Measurements from ENCODE around the gene SIX6. TPM values are rescaled to one million over a fixed set of nuclear protein-coding genes. Genes with fewer than 3 reads are reported as not detected.

The SIX6 gene
- total and polyA plus RNA-seq, 7 donors, result not detected

DNA sequence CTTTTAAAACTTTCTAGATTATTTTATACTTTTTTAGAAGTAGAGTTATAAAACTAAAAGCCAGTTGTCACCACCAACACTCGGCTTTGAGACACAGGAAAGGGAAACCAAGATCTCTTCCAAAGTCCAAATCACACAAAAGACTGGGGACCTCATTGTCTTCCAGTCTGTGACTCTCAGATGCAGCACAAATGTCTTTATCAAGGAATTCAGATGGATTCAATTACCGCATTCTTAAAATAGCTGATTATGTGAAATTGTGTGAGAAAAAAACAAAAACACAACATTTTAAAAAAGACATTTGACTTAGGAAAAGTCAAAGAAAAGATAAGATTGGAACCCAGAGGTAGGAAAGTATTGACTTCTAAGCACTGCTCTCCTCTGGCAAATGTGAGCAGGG lies 3.5 kb upstream of the SIX6 start:
- intact Hi-C loops (cut with DNase I), result no loop called here

DNA sequence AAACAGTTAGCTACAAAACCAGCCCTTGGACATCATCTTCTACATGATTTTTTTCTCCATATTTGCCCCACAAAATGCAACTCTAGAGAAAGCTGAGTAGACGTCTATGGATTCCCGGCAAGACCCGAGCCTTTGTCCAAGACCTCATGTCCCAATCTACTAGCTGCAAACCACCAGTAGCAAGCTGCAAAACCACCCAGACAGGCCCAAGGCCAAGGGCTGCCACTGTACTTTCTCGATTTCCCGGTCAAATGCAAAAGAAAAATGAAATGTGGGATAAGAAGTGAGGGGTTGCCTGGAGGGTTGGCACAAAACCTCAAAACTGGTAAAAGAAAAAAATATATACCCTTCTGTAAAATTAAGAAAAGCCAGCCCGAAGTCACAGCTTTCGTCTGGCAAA lies 2.9 kb upstream of the SIX6 start:
- H3K27ac ChIP-seq, result no peak overlapping the region
- no peaks in the 10 kb centered on the region for H3K36me3 ChIP-seq
- peaks cover 0 to 36% (median 32%) of the 10 kb centered on the region in 4 donors for H3K4me1 ChIP-seq
- no peaks in the 10 kb centered on the region for H3K9me3 ChIP-seq
- WGBS, 2 donors, result 3 to 8% methylated on average over 7 of the region's 7 CpGs
- DNase-seq, result no peak
- H3K27me3 ChIP-seq, result peaks cover 44 to 98% (median 58%) of the 10 kb centered on the region in 3 donors
- no peak overlapping the region for H3K4me3 ChIP-seq
- intact Hi-C loops (cut with DNase I), result no loop called here
- no peak for TF ChIP-seq POLR2AphosphoS5 (IDR thresholded peaks at IDR 0.05)
- TF ChIP-seq, protein P1, sequence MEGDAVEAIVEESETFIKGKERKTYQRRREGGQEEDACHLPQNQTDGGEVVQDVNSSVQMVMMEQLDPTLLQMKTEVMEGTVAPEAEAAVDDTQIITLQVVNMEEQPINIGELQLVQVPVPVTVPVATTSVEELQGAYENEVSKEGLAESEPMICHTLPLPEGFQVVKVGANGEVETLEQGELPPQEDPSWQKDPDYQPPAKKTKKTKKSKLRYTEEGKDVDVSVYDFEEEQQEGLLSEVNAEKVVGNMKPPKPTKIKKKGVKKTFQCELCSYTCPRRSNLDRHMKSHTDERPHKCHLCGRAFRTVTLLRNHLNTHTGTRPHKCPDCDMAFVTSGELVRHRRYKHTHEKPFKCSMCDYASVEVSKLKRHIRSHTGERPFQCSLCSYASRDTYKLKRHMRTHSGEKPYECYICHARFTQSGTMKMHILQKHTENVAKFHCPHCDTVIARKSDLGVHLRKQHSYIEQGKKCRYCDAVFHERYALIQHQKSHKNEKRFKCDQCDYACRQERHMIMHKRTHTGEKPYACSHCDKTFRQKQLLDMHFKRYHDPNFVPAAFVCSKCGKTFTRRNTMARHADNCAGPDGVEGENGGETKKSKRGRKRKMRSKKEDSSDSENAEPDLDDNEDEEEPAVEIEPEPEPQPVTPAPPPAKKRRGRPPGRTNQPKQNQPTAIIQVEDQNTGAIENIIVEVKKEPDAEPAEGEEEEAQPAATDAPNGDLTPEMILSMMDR (IDR thresholded peaks at IDR 0.05), result no peak
- TF ChIP-seq EP300 (IDR thresholded peaks at IDR 0.05), result no peak
- TF ChIP-seq POLR2A (IDR thresholded peaks at IDR 0.05), result no peak

More for the DNA sequence above, 3.5 kb upstream of the SIX6 start:
- Histone ChIP-seq H3K27ac (no peak overlapping the region), H3K4me3 (no peak overlapping the region), H3K36me3 (no peaks in the 10 kb centered on the region), H3K9me3 (no peaks in the 10 kb centered on the region), H3K4me1 (peaks cover 0 to 30% (median 27%) of the 10 kb centered on the region in 4 donors), H3K27me3 (peaks cover 39 to 96% (median 52%) of the 10 kb centered on the region in 3 donors)
- WGBS, 2 donors, result 13 to 17% methylated on average over 2 of the region's 2 CpGs
- no peak for DNase-seq
- TF ChIP-seq EP300 (IDR thresholded peaks at IDR 0.05), result no peak
- no peak for TF ChIP-seq POLR2A (IDR thresholded peaks at IDR 0.05)
- TF ChIP-seq, protein P1 (IDR thresholded peaks at IDR 0.05), result no peak

DNA sequence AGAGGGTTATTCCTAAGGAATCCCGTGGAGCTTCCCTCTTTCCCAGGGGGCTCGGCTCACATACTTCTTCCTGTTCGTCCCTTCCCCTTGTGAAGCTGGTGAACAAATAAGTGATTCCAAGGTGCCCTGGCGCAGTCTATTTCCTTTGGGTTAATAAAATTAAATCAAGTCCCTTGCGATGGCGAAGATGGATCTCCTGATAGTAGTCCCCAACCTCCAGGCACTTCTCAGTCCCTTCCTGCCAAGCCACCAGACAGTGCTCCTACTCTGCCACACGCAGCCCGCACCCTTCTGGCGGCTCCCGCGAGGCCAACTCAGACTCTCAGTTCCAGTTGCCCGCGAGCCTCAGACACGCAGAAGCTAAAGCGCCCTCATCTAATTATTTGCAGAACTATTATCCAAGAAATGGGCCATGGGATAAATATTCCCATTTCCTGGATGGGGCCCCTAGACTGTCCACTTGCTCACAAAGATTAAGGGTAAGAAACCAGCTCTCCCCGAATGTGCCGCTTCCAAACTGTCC lies 2.4 kb upstream of the SIX6 start:
- DNase-seq, result no peak
- 6 to 18% methylated on average over 17 of the region's 17 CpGs for WGBS, 2 donors
- Histone ChIP-seq H3K9me3 (no peaks in the 10 kb centered on the region), H3K27ac (no peak overlapping the region), H3K27me3 (peaks cover 49 to 100% (median 63%) of the 10 kb centered on the region in 3 donors), H3K4me1 (peaks cover 0 to 41% (median 36%) of the 10 kb centered on the region in 4 donors), H3K4me3 (no peak overlapping the region), H3K36me3 (no peaks in the 10 kb centered on the region)
- intact Hi-C loops (cut with DNase I), result no loop called here
- TF ChIP-seq, protein P1 (IDR thresholded peaks at IDR 0.05), result no peak
- TF ChIP-seq POLR2A (IDR thresholded peaks at IDR 0.05) (no peak), POLR2AphosphoS5 (IDR thresholded peaks at IDR 0.05) (no peak), EP300 (IDR thresholded peaks at IDR 0.05) (no peak)

DNA sequence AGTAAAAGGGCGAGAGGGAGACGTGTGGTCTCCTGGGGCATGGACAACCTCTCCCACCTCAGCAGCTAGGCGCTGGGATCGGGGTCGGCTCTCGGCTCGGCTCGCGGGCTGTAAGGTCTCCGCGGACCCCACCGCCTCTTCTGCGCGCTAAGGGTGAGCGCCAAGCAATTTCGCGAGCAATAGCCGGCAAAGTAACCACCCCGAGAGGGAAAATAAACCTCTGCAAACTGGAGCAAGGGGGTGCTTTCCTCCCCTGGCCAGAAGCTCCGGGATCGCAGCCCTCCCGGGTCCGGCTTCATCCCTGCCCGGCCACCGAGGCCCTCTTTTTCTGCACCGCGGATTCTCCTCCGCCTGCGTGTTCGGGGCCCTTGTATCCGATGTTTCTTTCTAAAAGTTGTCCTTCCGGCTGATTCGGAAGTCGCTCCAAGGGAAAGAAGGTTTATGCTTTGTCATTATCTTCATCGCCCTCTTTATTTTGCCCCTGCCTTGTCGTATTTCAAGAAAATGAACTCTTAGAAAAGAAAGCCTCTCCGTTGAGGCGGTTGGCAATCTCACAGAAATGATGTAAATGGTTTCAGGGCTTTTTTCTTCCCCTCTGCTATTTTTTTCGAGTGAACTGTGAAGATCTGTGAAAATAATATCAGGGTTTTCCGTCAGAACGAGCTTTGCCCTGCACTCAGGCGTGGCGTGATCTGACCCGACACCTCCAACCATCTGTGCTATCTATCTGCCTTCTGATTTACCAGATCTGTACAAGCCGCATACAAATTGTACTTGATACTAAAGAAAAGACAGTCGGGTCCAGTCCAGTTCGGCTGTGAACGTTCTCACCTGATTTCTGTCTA lies 1.7 kb upstream of the SIX6 start:
- WGBS, 2 donors, result 7 to 18% methylated on average over 48 of the region's 48 CpGs
- H3K9me3 ChIP-seq, result no peaks in the 10 kb centered on the region
- intact Hi-C loops (cut with DNase I), result no loop called here
- H3K36me3 ChIP-seq, result no peaks in the 10 kb centered on the region
- DNase-seq, result no peak
- H3K4me3 ChIP-seq, result no peak overlapping the region
- peaks cover 52 to 100% (median 70%) of the 10 kb centered on the region in 3 donors for H3K27me3 ChIP-seq
- peaks cover 0 to 42% (median 36%) of the 10 kb centered on the region in 4 donors for H3K4me1 ChIP-seq
- TF ChIP-seq POLR2A (IDR thresholded peaks at IDR 0.05), result no peak
- TF ChIP-seq POLR2AphosphoS5 (IDR thresholded peaks at IDR 0.05), result no peak
- TF ChIP-seq EP300 (IDR thresholded peaks at IDR 0.05), result no peak
- TF ChIP-seq, protein P1 (IDR thresholded peaks at IDR 0.05), result no peak
- no peak overlapping the region for H3K27ac ChIP-seq
